OCI-M1 (cell line): ENCODE measurements around the gene WDR20.
"Not testable (repeated sequence)": the region's sequence is repeated elsewhere in the genome, so short reads cannot be mapped to it uniquely, and the experiment has no call there.

ENCODE experiments used
- DNase-seq: peaks from one replicate; lab custom pipeline; 2025; lab: John Stamatoyannopoulos, UW

Gene WDR20

DNA sequence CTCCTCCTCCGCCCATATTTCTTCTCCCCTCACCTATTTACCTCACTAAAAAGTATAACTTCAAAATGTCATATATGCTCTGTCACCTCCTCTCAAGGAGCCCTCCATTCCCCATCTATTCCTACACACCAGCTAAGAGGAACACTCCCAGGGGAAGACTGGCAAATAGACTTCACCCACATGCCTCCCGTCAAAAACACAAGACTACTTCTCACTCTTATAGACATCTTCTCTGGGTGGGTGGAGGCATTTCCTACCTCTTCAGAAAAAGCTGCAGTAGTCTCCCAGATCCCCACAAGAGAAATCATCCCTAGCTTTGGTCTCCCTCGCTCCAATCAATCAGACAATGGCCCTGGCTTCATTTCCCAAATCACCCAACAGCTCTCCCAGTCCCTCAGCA lies 99.1 kb downstream of the WDR20 start:
- no peak for DNase-seq

GRCh38 chr14:102239231-102239630 lies 99.5 kb downstream of the WDR20 start:
- no peak for DNase-seq

GRCh38 chr14:102240481-102240880 lies 100.8 kb downstream of the WDR20 start:
- not testable (repeated sequence) for DNase-seq

DNA sequence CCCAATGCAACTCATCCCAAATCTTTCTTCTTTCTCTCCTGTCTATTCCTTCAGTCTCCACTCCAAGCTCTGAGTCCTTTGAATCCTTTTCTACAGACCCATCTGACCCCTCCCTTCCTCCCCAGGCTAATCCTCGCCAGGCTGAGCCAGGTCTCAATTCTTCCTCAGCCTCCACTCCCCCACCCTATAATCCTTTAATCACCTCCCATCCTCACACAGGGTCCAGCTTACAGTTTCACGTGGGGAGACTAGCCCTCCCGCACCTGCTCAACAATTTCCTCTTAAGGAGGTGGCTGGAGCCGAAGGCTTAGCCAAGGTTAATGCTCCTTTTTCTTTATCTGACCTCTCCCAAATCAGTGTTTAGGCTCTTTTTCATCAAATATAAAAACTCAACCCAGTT lies 101.5 kb downstream of the WDR20 start:
- DNase-seq, result no peak

DNA sequence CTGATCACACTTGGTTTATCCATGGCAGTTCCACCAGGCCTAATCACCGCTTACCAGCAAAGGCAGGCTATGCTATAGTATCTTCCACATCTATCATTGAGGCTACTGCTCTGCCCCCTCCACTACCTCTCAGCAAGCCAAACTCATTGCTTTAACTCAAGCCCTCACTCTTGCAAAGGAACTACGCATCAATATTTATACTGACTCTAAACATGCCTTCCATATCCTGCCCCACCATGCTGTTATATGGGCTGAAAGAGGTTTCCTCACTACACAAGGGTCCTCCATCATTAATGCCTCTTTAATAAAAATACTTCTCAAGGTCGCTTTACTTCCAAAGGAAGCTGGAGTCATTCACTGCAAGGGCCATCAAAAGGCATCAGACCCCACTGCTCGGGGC lies 104.1 kb downstream of the WDR20 start:
- not testable (repeated sequence) for DNase-seq

DNA sequence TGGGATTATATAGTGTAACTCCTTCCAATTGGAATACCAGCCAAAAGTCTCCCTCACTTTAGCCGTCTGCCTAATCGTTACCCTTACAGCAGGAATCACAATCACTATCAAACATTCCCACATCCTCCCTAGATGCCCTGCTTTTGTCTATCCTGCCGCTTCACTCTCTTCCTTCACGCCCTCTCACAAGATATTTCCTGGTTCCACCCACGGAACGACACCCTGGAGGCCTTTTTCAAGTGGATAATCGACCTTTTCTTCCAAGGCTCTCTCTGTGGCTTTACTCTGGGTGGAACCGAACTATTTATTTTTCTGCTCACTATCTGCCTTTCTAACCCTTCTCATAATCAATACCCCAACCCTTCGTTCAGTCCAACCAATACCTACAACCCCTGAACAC lies 106.4 kb downstream of the WDR20 start:
- DNase-seq, result no peak

GRCh38 chr14:102248121-102248520 lies 108.4 kb downstream of the WDR20 start:
- DNase-seq, result no peak

DNA sequence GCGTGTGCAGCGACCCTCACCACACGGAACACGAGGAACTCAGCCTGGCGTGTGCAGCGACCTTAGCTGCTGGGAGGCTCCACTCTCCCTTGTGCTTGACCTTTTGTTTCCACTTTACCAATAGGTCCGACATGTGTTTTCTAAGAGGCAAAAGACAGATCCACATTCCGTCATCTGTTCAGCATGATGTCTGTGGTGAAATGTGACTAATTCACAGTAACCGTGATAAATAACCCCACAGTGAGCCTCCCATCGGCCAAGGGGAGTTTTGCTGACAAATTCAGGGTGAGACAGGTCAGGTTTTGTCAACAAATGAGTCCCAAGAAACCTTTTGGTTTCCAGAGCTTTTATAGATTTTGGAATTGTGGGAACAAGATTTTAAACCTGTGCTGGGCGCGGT lies 109.3 kb downstream of the WDR20 start:
- no peak for DNase-seq

DNA sequence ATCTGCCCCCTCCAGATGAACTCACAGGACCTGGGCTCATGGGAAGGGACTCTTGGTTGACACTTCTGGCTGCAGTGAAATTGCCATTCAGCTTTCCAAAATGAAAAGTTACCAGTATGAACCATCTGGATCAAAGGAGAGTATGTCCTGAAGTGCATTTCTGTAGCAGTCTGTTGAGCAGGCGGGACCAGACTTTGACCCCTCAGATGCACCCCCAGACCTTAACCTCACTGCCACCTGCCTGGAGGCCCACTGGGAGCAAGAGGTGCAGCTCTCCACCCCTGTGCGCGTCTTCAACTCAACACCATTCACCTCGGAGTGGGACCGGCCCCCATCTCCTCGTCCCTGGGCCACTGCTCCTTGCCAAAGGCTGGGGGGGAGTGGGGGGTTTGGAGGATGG lies 110.3 kb downstream of the WDR20 start:
- no peak for DNase-seq

DNA sequence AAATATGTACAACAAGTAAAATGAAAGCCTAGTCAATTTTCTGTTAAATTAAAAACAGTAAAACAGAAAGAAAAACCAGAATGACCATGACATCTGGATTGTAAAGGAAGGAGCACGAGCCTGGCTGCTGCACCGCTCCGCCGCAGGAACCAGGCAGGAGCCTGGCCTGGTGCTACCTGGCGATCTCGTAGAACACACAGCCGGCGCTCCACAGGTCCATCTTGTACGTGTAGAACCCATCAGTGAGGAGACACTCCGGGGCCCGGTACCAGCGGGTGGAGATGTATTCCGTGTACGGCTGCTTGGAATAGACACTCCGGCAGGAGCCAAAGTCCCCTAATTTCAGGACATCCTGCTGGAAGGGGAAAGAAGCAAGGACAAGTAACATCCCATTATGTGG lies 110.9 kb downstream of the WDR20 start:
- no peak for DNase-seq

DNA sequence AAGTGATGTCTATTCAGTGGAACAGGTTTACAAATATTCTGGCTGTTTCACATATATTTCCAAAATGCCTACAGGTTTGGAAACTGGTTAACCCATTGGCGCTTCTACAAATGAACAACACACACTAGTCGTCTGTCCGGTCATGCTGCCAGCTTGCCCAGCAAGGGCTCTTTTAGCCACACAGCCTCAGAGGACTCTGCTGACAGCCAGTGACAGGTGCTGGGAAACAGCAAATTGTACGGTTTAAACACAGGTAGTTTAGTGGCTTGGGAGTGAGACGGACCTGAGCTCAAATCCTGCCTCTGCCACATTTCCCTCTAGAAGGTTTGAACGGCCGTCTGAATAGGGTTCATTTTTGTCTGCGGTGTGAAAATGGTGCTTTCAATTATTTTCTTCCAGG lies 111.5 kb downstream of the WDR20 start:
- DNase-seq, result no peak

GRCh38 chr14:102252834-102253801 lies 113.4 kb downstream of the WDR20 start:
- DNase-seq, result no peak

DNA sequence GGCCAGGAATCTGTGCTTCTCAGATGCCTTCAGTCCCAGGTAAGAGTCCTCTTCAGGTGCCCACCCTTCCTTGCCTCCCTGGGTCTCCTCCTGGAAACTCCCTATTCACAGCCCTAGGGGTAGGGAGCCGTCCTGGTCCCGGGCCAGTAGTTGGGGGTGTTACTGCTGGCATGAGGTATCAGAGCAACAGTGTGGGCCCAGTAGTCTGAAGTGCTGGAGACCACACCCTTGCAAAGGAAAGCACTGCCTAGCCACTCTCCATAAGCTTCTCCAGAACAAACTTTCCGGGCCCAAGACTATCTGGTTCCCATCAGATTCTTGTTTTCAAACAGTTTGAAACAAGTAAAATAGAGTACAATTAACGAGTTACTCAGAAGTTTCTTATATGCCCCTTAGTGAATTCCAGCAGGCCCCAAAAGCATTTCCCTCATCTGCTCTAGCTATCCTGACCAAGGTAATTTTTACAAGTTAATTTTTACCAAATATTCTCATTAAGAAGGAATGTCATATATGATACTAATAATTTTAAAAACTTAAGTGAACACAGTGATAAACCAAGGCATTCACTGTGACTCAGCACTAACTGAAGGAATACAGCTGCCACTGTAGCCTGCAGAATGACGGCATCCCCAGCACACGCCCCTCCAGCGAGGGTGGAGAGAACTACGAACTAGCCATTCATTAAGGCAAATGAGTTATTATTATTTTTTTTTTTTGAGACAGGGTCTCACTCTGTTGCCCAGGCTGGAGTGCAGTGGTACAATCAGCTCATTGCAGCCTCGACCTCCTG lies 115.9 kb downstream of the WDR20 start:
- DNase-seq, result peak; percentile 10

GRCh38 chr14:102256716-102257115 lies 117.0 kb downstream of the WDR20 start:
- DNase-seq, result no peak

DNA sequence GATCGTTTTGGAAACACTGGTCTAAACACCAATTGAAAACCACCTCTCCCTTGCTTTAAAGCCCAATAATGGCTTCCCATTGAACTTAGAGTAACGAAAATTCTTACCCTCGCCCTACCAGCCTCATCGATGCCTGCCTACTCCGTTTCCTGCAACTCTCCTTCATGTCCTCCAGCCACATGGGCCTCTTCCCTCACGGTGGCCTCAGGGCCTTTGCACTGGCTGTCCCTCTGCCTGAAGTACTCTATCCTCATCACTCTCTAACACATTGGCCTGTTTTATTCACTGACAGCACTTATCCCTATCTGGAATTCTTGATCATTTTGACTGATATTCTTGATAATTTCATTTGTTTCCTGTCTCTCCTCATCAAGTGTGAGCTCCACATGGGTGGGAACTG lies 118.4 kb downstream of the WDR20 start:
- DNase-seq, result no peak
